Suprapubic skin (tissue), 4 donors: ENCODE measurements around the gene UBE4B.

ENCODE experiments used
- CTCF ChIP-seq, 2 donors: fragments of 200-600 bp in 1 of 2; fragments of 450-650 bp in 1 of 2; sonication (generic) in 1 of 2; IDR thresholded peaks; one replicate each; pipeline ENCODE4 v1.5.1; 2016 to 2019; ENCODE audit warnings: antibody characterized with exemption in 2 of 2, mild to moderate bottlenecking in 1 of 2, moderate library complexity in 1 of 2
- EP300 ChIP-seq: sonication (generic); formaldehyde crosslinking; IDR thresholded peaks from one replicate; pipeline ENCODE4 v1.6.1; 2017; ENCODE audit warnings: antibody characterized with exemption
- POLR2AphosphoS5 ChIP-seq, 3 donors: sonication (generic); formaldehyde crosslinking; IDR thresholded peaks; one replicate each; pipeline ENCODE4 v1.6.1; 2017; ENCODE audit warnings: antibody characterized with exemption in 3 of 3

- no peak for TF ChIP-seq CTCF (IDR thresholded peaks at IDR 0.05)
- TF ChIP-seq POLR2AphosphoS5 (IDR thresholded peaks at IDR 0.05) = no peak
- TF ChIP-seq EP300 = no peak
Observed at GRCh38 chr1:10057343-10057742, 24.6 kb downstream of the UBE4B start.
